H1 (cell line): ENCODE results near the gene ADAMTS13. TPM values are rescaled to one million over a fixed set of nuclear protein-coding genes. Genes with fewer than 3 reads are reported as not detected.

Experiments
- ATF3 ChIP-seq: IDR thresholded peaks from 2 replicates; pipeline ENCODE4 v1.6.1; 2011; ENCODE audit warnings: low read depth, mild to moderate bottlenecking, low read length; ENCODE audit not compliant: insufficient read depth
- POLR2A ChIP-seq, 2 experiments: IDR thresholded peaks; 1 replicate in 1 of 2; 2 replicates in 1 of 2; pipeline ENCODE4 v1.6.1; 2011; ENCODE audit warnings: low read depth in 2 of 2, low read length in 2 of 2, mild to moderate bottlenecking in 2 of 2; ENCODE audit errors: control extremely low read depth in 1 of 2
- SIN3A ChIP-seq, 2 experiments: IDR thresholded peaks in 1 of 2; conservative IDR thresholded peaks in 1 of 2; 2 replicates each; pipeline ENCODE4 v1.6.1; 2011 to 2012; ENCODE audit warnings: low read length in 2 of 2, improper control_type of control experiment in 1 of 2, low read depth in 1 of 2, mild to moderate bottlenecking in 1 of 2
- polyA plus RNA-seq, 7 experiments: library from polyadenylated mRNA; depleted of rRNA in 3 of 7; stranded (reverse) in 5 of 7; unstranded in 2 of 7; fragments of >200 nt in 5 of 7; fragments of 200-250 nt in 2 of 7; gene quantifications; 1 replicate in 5 of 7; 2 replicates in 1 of 7; 4 replicates in 1 of 7; pipeline versions ENCODE4 v1.2.1 to v1.2.3, GENCODE V29; 2011 to 2013; ENCODE audit warnings: missing spikeins in 2 of 7, mixed read lengths in 2 of 7
- total RNA-seq: library from RNA; stranded (reverse); fragmentation: NEBNext Ultra II Directional; extraction: Animal tissue kit (Norgen Biotek cat#: 25700); gene quantifications from 2 replicates; pipeline ENCODE4 v1.2.1, GENCODE V29; 2021

The ADAMTS13 gene
- total and polyA plus RNA-seq, 2 of the 8 experiments (the other 6 are each of a cell fraction or from before 2014, with no cell fraction given) = 4.4 to 5.8 TPM

GRCh38 chr9:133415170-133415569 is 7.0 kb upstream of the ADAMTS13 start (continued):
- no peak for TF ChIP-seq ATF3
- TF ChIP-seq POLR2A (IDR thresholded peaks at IDR 0.05; ENCODE audit: control extremely low read depth in 1 of 2, low read depth in 2 of 2, low read length in 2 of 2) = no peak
- TF ChIP-seq SIN3A (conservative IDR thresholded peaks at IDR 0.05 in 1 of 2, IDR thresholded peaks at IDR 0.05 in 1 of 2; ENCODE audit: low read depth in 1 of 2, low read length in 2 of 2) = no peak
